WTC11 (cell line): ENCODE results near the gene IRF2BP2. TPM values are rescaled to one million over a fixed set of nuclear protein-coding genes. Genes with fewer than 3 reads are reported as not detected.

Experiments used
- ATAC-seq: fragments of 200-7000 bp; cut with Tn5 transposase; 2 replicates; pipeline ENCODE4 v1.10.0; 2021; ENCODE audit warnings: mild to moderate bottlenecking, moderate library complexity
- Bru-seq: library from RNA; stranded (reverse); fragments of 400-500 nt; gene quantifications from one replicate; lab custom pipeline; 2021; lab: Mats Ljungman, UMichigan
- CTCF ChIA-PET: fragments of 300-600 bp; sonication (Branson Sonifier 250); formaldehyde crosslinking; loops from one replicate; lab custom pipeline; 2021; ENCODE audit warnings: antibody characterized with exemption; lab: Charles Lee
- POLR2A ChIA-PET: fragments of 350-600 bp; sonication (Branson Sonifier 250); formaldehyde crosslinking; loops from one replicate; lab custom pipeline; 2021; ENCODE audit warnings: antibody characterized with exemption; lab: Charles Lee
- DNase-seq: peaks from one replicate; pipeline ENCODE4 v3.0.0; 2021; ENCODE audit warnings: low spot score
- H3K27ac Mint-ChIP-seq: 2 replicates; pipeline ENCODE4 v1.8.0; 2021; ENCODE audit warnings: mixed read lengths
- H3K27me3 Mint-ChIP-seq: 2 replicates; pipeline ENCODE4 v1.8.0; 2021; ENCODE audit warnings: low read depth, mild to moderate bottlenecking, moderate library complexity, mixed read lengths
- H3K36me3 Mint-ChIP-seq: 2 replicates; pipeline ENCODE4 v1.8.0; 2021; ENCODE audit warnings: mixed read lengths
- H3K4me1 Mint-ChIP-seq: 2 replicates; pipeline ENCODE4 v1.8.0; 2022; ENCODE audit warnings: mixed read lengths
- H3K4me3 Mint-ChIP-seq: 2 replicates; pipeline ENCODE4 v1.8.0; 2021; ENCODE audit warnings: mild to moderate bottlenecking, moderate library complexity, mixed read lengths
- H3K9me3 Mint-ChIP-seq: 2 replicates; pipeline ENCODE4 v1.8.0; 2021; ENCODE audit warnings: mixed read lengths
- AFF4 ChIP-seq: sonication (generic); formaldehyde crosslinking; IDR thresholded peaks from 2 replicates; pipeline ENCODE4 v1.8.1; 2023; ENCODE audit warnings: mild to moderate bottlenecking, missing genetic modification reagents, borderline replicate concordance
- ARID4B ChIP-seq: sonication (generic); formaldehyde crosslinking; IDR thresholded peaks from 2 replicates; pipeline ENCODE4 v1.8.0; 2023; ENCODE audit warnings: missing genetic modification reagents, mild to moderate bottlenecking, borderline replicate concordance
- CREM ChIP-seq: sonication (generic); formaldehyde crosslinking; IDR thresholded peaks from 2 replicates; pipeline ENCODE4 v1.8.1; 2022; ENCODE audit warnings: mild to moderate bottlenecking, missing genetic modification reagents, moderate library complexity
- ELF4 ChIP-seq: sonication (generic); formaldehyde crosslinking; IDR thresholded peaks from 2 replicates; pipeline ENCODE4 v1.8.1; 2022; ENCODE audit warnings: low read depth, mild to moderate bottlenecking, moderate library complexity, missing genetic modification reagents
- FOXJ3 ChIP-seq: sonication (generic); formaldehyde crosslinking; IDR thresholded peaks from 2 replicates; pipeline ENCODE4 v1.9.0; 2021; ENCODE audit warnings: missing genetic modification reagents, mild to moderate bottlenecking, borderline replicate concordance
- FOXP1 ChIP-seq: sonication (generic); formaldehyde crosslinking; IDR thresholded peaks from 2 replicates; pipeline ENCODE4 v1.8.0; 2022; ENCODE audit warnings: missing genetic modification reagents, mild to moderate bottlenecking, moderate library complexity, borderline replicate concordance
- FOXP4 ChIP-seq: sonication (generic); formaldehyde crosslinking; IDR thresholded peaks from 2 replicates; pipeline ENCODE4 v1.8.0; 2022; ENCODE audit warnings: mild to moderate bottlenecking, missing genetic modification reagents
- IRF2 ChIP-seq: sonication (generic); formaldehyde crosslinking; IDR thresholded peaks from 2 replicates; pipeline ENCODE4 v1.8.0; 2022; ENCODE audit warnings: low read depth, missing genetic modification reagents, borderline replicate concordance
- KAT7 ChIP-seq: sonication (generic); formaldehyde crosslinking; IDR thresholded peaks from 2 replicates; pipeline ENCODE4 v1.8.1; 2023; ENCODE audit warnings: missing genetic modification reagents, mild to moderate bottlenecking, borderline replicate concordance
- MAX ChIP-seq: sonication (generic); formaldehyde crosslinking; IDR thresholded peaks from 2 replicates; pipeline ENCODE4 v1.8.0; 2022; ENCODE audit warnings: mild to moderate bottlenecking, missing genetic modification reagents
- MYBL2 ChIP-seq: sonication (generic); formaldehyde crosslinking; IDR thresholded peaks from 2 replicates; pipeline ENCODE4 v1.8.1; 2023; ENCODE audit warnings: mild to moderate bottlenecking, moderate library complexity, missing genetic modification reagents
- NR1H2 ChIP-seq: sonication (generic); formaldehyde crosslinking; IDR thresholded peaks from 2 replicates; pipeline ENCODE4 v1.9.0; 2021; ENCODE audit warnings: mild to moderate bottlenecking, moderate library complexity, missing genetic modification reagents
- NR2C2 ChIP-seq: sonication (generic); formaldehyde crosslinking; IDR thresholded peaks from 2 replicates; pipeline ENCODE4 v1.8.0; 2022; ENCODE audit warnings: mild to moderate bottlenecking, missing genetic modification reagents
- SMAD4 ChIP-seq: sonication (generic); formaldehyde crosslinking; IDR thresholded peaks from 2 replicates; pipeline ENCODE4 v1.8.0; 2022; ENCODE audit warnings: mild to moderate bottlenecking, missing genetic modification reagents
- SP1 ChIP-seq: sonication (generic); formaldehyde crosslinking; conservative IDR thresholded peaks from 2 replicates; pipeline ENCODE4 v1.8.1; 2022; ENCODE audit warnings: missing genetic modification reagents
- TCF7 ChIP-seq: sonication (generic); formaldehyde crosslinking; IDR thresholded peaks from 2 replicates; pipeline ENCODE4 v1.8.0; 2022; ENCODE audit warnings: mild to moderate bottlenecking, low read depth, missing genetic modification reagents, moderate library complexity
- USF2 ChIP-seq: sonication (generic); formaldehyde crosslinking; IDR thresholded peaks from 2 replicates; pipeline ENCODE4 v1.8.1; 2023; ENCODE audit warnings: mild to moderate bottlenecking, missing genetic modification reagents, moderate library complexity
- ZNF219 ChIP-seq: sonication (generic); formaldehyde crosslinking; IDR thresholded peaks from 2 replicates; pipeline ENCODE4 v1.8.0; 2023; ENCODE audit warnings: missing genetic modification reagents, mild to moderate bottlenecking, borderline replicate concordance
- long read RNA-seq, 3 experiments: library from RNA in 1 of 3; library from capped mRNA in 1 of 3; library from polyadenylated mRNA in 1 of 3; unstranded in 2 of 3; stranded (forward) in 1 of 3; transcript quantifications; one replicate each; pipeline ENCODE4 v2.0.0, GENCODE V29; 2021
- total RNA-seq: library from RNA; stranded (reverse); gene quantifications from 3 replicates; pipeline ENCODE4 v1.2.3, GENCODE V29; 2021

Gene IRF2BP2
- total RNA-seq = 61.9 to 70.9 TPM (median 62.4 TPM) in 3 replicates
- Bru-seq, nascent RNA = percentile 97 among the genes with signal in this experiment
- long read RNA-seq, experiment 1, full-length matches to known transcripts = 59 of 83 reads
- long read RNA-seq, experiment 1, partial matches to known transcripts = 0 of 83 reads
- long read RNA-seq, experiment 1, other reads (novel, unspliced or antisense) = 24 of 83 reads
- long read RNA-seq, experiment 2, full-length matches to known transcripts = 46 of 67 reads
- long read RNA-seq, experiment 2, partial matches to known transcripts = 0 of 67 reads
- long read RNA-seq, experiment 2, other reads (novel, unspliced or antisense) = 21 of 67 reads
- long read RNA-seq, experiment 3, partial matches to known transcripts = 0 of 1 reads
- long read RNA-seq, experiment 3, other reads (novel, unspliced or antisense) = 1 of 1 reads

- Mint-ChIP-seq H3K4me1 (peaks cover 59% of the 10 kb centered on the region), H3K36me3 (peaks cover 31% of the 10 kb centered on the region), H3K27ac (peak within 1 kb of the TSS; percentile 99), H3K4me3 (peak within 1 kb of the TSS; percentile 85), H3K27me3 (no peaks in the 10 kb centered on the region), H3K9me3 (no peaks in the 10 kb centered on the region)
- peak; percentile 7 for ATAC-seq
- POLR2A ChIA-PET = interaction anchor here (0.6 to 3.6 kb wide), 7 partner anchors 10 to 347 kb away, joined by 3 to 30 read pairs (median 3); no protein-coding TSS in a partner anchor
- TF ChIP-seq TCF7 (CRISPR knock-in tag) (no peak), SMAD4 (CRISPR knock-in tag) (no peak), ELF4 (CRISPR knock-in tag) (no peak), FOXJ3 (CRISPR knock-in tag) (no peak), SP1 (CRISPR knock-in tag) (peak; percentile 21; the same call in 1 of the 2 replicates), NR1H2 (CRISPR knock-in tag) (no peak), ZNF219 (CRISPR knock-in tag) (no peak), USF2 (no peak), IRF2 (CRISPR knock-in tag) (no peak), ARID4B (CRISPR knock-in tag) (no peak), MAX (CRISPR knock-in tag) (0 out of 2 replicates have a peak, but pooled peaks have one; percentile 23), NR2C2 (CRISPR knock-in tag) (no peak), FOXP4 (CRISPR knock-in tag) (0 out of 2 replicates have a peak, but pooled peaks have one; percentile 19), AFF4 (CRISPR knock-in tag) (no peak), KAT7 (CRISPR knock-in tag) (no peak), FOXP1 (CRISPR knock-in tag) (0 out of 2 replicates have a peak, but pooled peaks have one; percentile 24), CREM (CRISPR knock-in tag) (no peak; the same call in 1 of the 2 replicates), MYBL2 (peak; percentile 17; the same call in 1 of the 2 replicates)
- CTCF ChIA-PET = interaction anchor here (3.3 kb wide), 1 partner anchor 483 kb away, joined by 13 read pairs; no protein-coding TSS in a partner anchor
- peak; percentile 68 for DNase-seq
Observed at GRCh38 chr1:234610061-234610665, at the start of gene IRF2BP2. Gene IRF2BP2 (minus strand): TSS chr1:234610178. CDS start chr1:234609494, 684 bp downstream.
